ENCODE results near the gene CTU2.

GRCh38 chr16:88703486-88704309 lies 2.6 kb upstream of the CTU2 start:
- no peak for TF ChIP-seq CTCF (IDR thresholded peaks at IDR 0.05; ENCODE audit: control extremely low read depth in 1 of 3, insufficient read depth in 1 of 3, low read depth in 1 of 3, low read length in 3 of 3)
- no peak for TF ChIP-seq EZH2 (IDR thresholded peaks at IDR 0.05; ENCODE audit: low read depth, low read length, severe bottlenecking)
- no peak for TF ChIP-seq EP300 (IDR thresholded peaks at IDR 0.05; ENCODE audit: borderline replicate concordance in 1 of 2, low read depth in 2 of 2, low read length in 2 of 2)
- TF ChIP-seq POLR2A (IDR thresholded peaks at IDR 0.05; ENCODE audit: control extremely low read depth in 1 of 2, low read depth in 2 of 2, low read length in 2 of 2): no peak
- TF ChIP-seq JUN (IDR thresholded peaks at IDR 0.05; ENCODE audit: low read depth, low read length): no peak
- TF ChIP-seq EGR1 (IDR thresholded peaks at IDR 0.05; ENCODE audit: borderline replicate concordance, low read depth, low read length): no peak

All from H1 (cell line).